IMR-90 (cell line): ENCODE data around the gene MAJIN. TPM values are rescaled to one million over a fixed set of nuclear protein-coding genes. Genes with fewer than 3 reads are reported as not detected.

Experiments
- ATAC-seq: fragments of 200-7000 bp; cut with Tn5 transposase; 2 replicates; pipeline ENCODE4 v1.9.1; 2020; ENCODE audit warnings: low read depth, mild to moderate bottlenecking, moderate library complexity
- BruUV-seq: library from RNA; stranded (reverse); fragments of 400-500 nt; replicated peaks from 2 replicates; lab custom pipeline; 2021; lab: Mats Ljungman, UMichigan
- CTCF ChIA-PET: fragments of 300-600 bp; formaldehyde crosslinking; extraction: SDS; loops from one replicate; lab custom pipeline; 2021; ENCODE audit warnings: antibody characterized with exemption; lab: Yijun Ruan, JAX
- POLR2A ChIA-PET: fragments of 300-600 bp; sonication (Branson Sonifier 250); formaldehyde crosslinking; loops from one replicate; lab custom pipeline; 2022; ENCODE audit warnings: antibody characterized with exemption; ENCODE audit not compliant: unreplicated experiment; lab: Charles Lee
- DNase-seq: peaks from one replicate; pipeline ENCODE4 v3.0.0; 2013
- H2AFZ ChIP-seq: replicated peaks from 2 replicates; pipeline ENCODE3; 2013; ENCODE audit warnings: low read length, mild to moderate bottlenecking; ENCODE audit not compliant: poor library complexity
- H2AK5ac ChIP-seq: 2 replicates; pipeline ENCODE4 v1.6.1; 2013; ENCODE audit warnings: low read depth, low read length, inconsistent platforms
- H2AK9ac ChIP-seq: replicated peaks from 2 replicates; pipeline ENCODE3; 2013; ENCODE audit warnings: mild to moderate bottlenecking, low read depth, low read length, moderate library complexity; ENCODE audit not compliant: poor library complexity
- H2BK120ac ChIP-seq: 2 replicates; pipeline ENCODE4 v1.6.1; 2013; ENCODE audit warnings: low read depth, low read length, inconsistent platforms
- H2BK15ac ChIP-seq: 3 replicates; pipeline ENCODE4 v1.6.1; 2013; ENCODE audit warnings: low read depth, low read length, inconsistent platforms
- H2BK20ac ChIP-seq: 2 replicates; pipeline ENCODE4 v1.6.1; 2013; ENCODE audit warnings: low read depth, mild to moderate bottlenecking, inconsistent platforms, low read length, moderate library complexity
- H2BK5ac ChIP-seq: 2 replicates; pipeline ENCODE4 v1.6.1; 2013; ENCODE audit warnings: mild to moderate bottlenecking, low read depth, low read length, inconsistent platforms; ENCODE audit not compliant: poor library complexity, severe bottlenecking
- H3K14ac ChIP-seq: replicated peaks from 2 replicates; pipeline ENCODE4 v1.6.1; 2013; ENCODE audit warnings: low read depth, low read length, inconsistent platforms
- H3K18ac ChIP-seq: 2 replicates; pipeline ENCODE4 v1.6.1; 2013; ENCODE audit warnings: low read depth, low read length, control low read depth
- H3K23ac ChIP-seq: 2 replicates; pipeline ENCODE4 v1.6.1; 2013; ENCODE audit warnings: low read depth, low read length, inconsistent platforms
- H3K27ac ChIP-seq: 2 replicates; pipeline ENCODE4 v1.5.1; 2013; ENCODE audit warnings: mild to moderate bottlenecking, control low read depth, low read length; ENCODE audit not compliant: insufficient read depth
- H3K27me3 ChIP-seq: 2 replicates; pipeline ENCODE4 v1.6.1; 2013; ENCODE audit warnings: low read length; ENCODE audit not compliant: control insufficient read depth, insufficient read depth
- H3K36me3 ChIP-seq: 2 replicates; pipeline ENCODE4 v1.6.1; 2013; ENCODE audit warnings: low read length, mixed read lengths; ENCODE audit not compliant: control insufficient read depth, insufficient read depth
- H3K4ac ChIP-seq: 2 replicates; pipeline ENCODE4 v1.6.1; 2013; ENCODE audit warnings: low read depth, low read length, inconsistent platforms
- H3K4me1 ChIP-seq: 2 replicates; pipeline ENCODE4 v1.6.1; 2013; ENCODE audit warnings: low read length, mixed read lengths; ENCODE audit not compliant: control insufficient read depth, insufficient read depth
- H3K4me2 ChIP-seq: 2 replicates; pipeline ENCODE4 v1.6.1; 2013; ENCODE audit warnings: low read depth, mild to moderate bottlenecking, control low read depth, low read length, moderate library complexity
- H3K4me3 ChIP-seq: 2 replicates; pipeline ENCODE4 v1.5.1; 2013; ENCODE audit warnings: low read depth, mild to moderate bottlenecking, control low read depth, low read length, moderate library complexity; ENCODE audit not compliant: insufficient read depth
- H3K56ac ChIP-seq: 2 replicates; pipeline ENCODE4 v1.6.1; 2013; ENCODE audit warnings: low read length, inconsistent platforms; ENCODE audit not compliant: insufficient read depth; ENCODE audit errors: extremely low read depth
- H3K79me1 ChIP-seq, 2 experiments: 2 replicates each; pipeline ENCODE4 v1.6.1; 2013; ENCODE audit warnings: low read length in 2 of 2, inconsistent platforms in 1 of 2, low read depth in 1 of 2
- H3K9ac ChIP-seq: 2 replicates; pipeline ENCODE4 v1.6.1; 2013; ENCODE audit warnings: low read depth, low read length, control low read depth
- H3K9me1 ChIP-seq: 2 replicates; pipeline ENCODE4 v1.6.1; 2013; ENCODE audit warnings: low read length, inconsistent platforms; ENCODE audit not compliant: insufficient read depth
- H3K9me3 ChIP-seq: 2 replicates; pipeline ENCODE4 v1.6.1; 2013; ENCODE audit warnings: low read length; ENCODE audit not compliant: control insufficient read depth, insufficient read depth
- H4K20me1 ChIP-seq: 2 replicates; pipeline ENCODE4 v1.6.1; 2013; ENCODE audit warnings: low read length, inconsistent platforms; ENCODE audit not compliant: insufficient read depth
- H4K5ac ChIP-seq: 2 replicates; pipeline ENCODE4 v1.6.1; 2013; ENCODE audit warnings: mild to moderate bottlenecking, low read depth, low read length, control low read depth
- H4K8ac ChIP-seq, 2 experiments: 2 replicates each; pipeline ENCODE4 v1.6.1; 2013; ENCODE audit warnings: low read depth in 2 of 2, low read length in 2 of 2, control low read depth in 1 of 2, inconsistent platforms in 1 of 2
- H4K91ac ChIP-seq: 2 replicates; pipeline ENCODE4 v1.6.1; 2013; ENCODE audit warnings: low read depth, low read length, inconsistent platforms; ENCODE audit not compliant: insufficient read depth
- BHLHE40 ChIP-seq: fragments of 150-350 bp; IDR thresholded peaks from 2 replicates; pipeline ENCODE4 v1.6.1; 2016; ENCODE audit warnings: mild to moderate bottlenecking, low read depth, low read length
- FOS ChIP-seq: fragments of 150-350 bp; IDR thresholded peaks from 2 replicates; pipeline ENCODE4 v1.6.1; 2016; ENCODE audit warnings: low read depth, low read length
- MXI1 ChIP-seq: IDR thresholded peaks from 2 replicates; pipeline ENCODE4 v1.6.1; 2012; ENCODE audit warnings: low read depth, mild to moderate bottlenecking, low read length, moderate library complexity, borderline replicate concordance
- NFE2L2 ChIP-seq: fragments of 150-350 bp; IDR thresholded peaks from 2 replicates; pipeline ENCODE4 v1.6.1; 2016; ENCODE audit warnings: low read depth, mild to moderate bottlenecking, low read length
- POLR2A ChIP-seq: IDR thresholded peaks from 2 replicates; pipeline ENCODE4 v1.6.1; 2012; ENCODE audit warnings: mild to moderate bottlenecking, low read depth, low read length
- RCOR1 ChIP-seq: IDR thresholded peaks from 2 replicates; pipeline ENCODE4 v1.6.1; 2012; ENCODE audit warnings: mild to moderate bottlenecking, low read length, improper control_type of control experiment; ENCODE audit not compliant: insufficient replicate concordance
- RFX5 ChIP-seq: IDR thresholded peaks from 2 replicates; pipeline ENCODE4 v1.8.0; 2012; ENCODE audit warnings: low read depth, mild to moderate bottlenecking, low read length, moderate library complexity
- WGBS, 2 experiments: methylation state at CpG; one replicate each; pipeline versions ENCODE4 v1.1.5 to v1.1.7; 2013; ENCODE audit warnings: missing lambda C conversion rate in 2 of 2; ENCODE audit not compliant: insufficient read length in 1 of 2; ENCODE audit errors: extremely low coverage in 2 of 2; 5-methylcytosine and 5-hydroxymethylcytosine counted together
- dilution Hi-C: fragments of 300-500 bp; cut with HindIII; formaldehyde crosslinking; loops from one replicate; pipeline ENCODE4 v1.14.3; 2018; ENCODE audit warnings: low sequenced_read_pairs; ENCODE audit not compliant: unreplicated experiment
- in situ Hi-C: fragments of 300-500 bp; cut with MboI; formaldehyde crosslinking; loops from 3 replicates; pipeline ENCODE4 v1.14.3; 2019; ENCODE audit warnings: low sequenced_read_pairs, inconsistent platforms, mixed read lengths
- intact Hi-C: fragments of 100-400 bp; cut with micrococcal nuclease; formaldehyde crosslinking; loops from 2 replicates; pipeline ENCODE4 v1.10.0; 2022
- polyA plus RNA-seq, 3 experiments: library from polyadenylated mRNA; depleted of rRNA; stranded (reverse); fragments of >200 nt; gene quantifications; 2 replicates each; pipeline ENCODE4 v1.2.3, GENCODE V29; 2012; ENCODE audit warnings: low replicate concordance in 1 of 3
- total RNA-seq: library from RNA; depleted of rRNA; stranded (reverse); fragments of >200 nt; gene quantifications from 2 replicates; pipeline ENCODE4 v1.2.3, GENCODE V29; 2012
- TF ChIP-seq, protein P1 (sequence below): conservative IDR thresholded peaks from 2 replicates; pipeline ENCODE4 v1.5.1; 2012; ENCODE audit warnings: mild to moderate bottlenecking, low read depth, low read length, improper control_type of control experiment

Gene MAJIN
- total and polyA plus RNA-seq, 2 of the 4 experiments (the other 2 are of a cell fraction) = not detected

DNA sequence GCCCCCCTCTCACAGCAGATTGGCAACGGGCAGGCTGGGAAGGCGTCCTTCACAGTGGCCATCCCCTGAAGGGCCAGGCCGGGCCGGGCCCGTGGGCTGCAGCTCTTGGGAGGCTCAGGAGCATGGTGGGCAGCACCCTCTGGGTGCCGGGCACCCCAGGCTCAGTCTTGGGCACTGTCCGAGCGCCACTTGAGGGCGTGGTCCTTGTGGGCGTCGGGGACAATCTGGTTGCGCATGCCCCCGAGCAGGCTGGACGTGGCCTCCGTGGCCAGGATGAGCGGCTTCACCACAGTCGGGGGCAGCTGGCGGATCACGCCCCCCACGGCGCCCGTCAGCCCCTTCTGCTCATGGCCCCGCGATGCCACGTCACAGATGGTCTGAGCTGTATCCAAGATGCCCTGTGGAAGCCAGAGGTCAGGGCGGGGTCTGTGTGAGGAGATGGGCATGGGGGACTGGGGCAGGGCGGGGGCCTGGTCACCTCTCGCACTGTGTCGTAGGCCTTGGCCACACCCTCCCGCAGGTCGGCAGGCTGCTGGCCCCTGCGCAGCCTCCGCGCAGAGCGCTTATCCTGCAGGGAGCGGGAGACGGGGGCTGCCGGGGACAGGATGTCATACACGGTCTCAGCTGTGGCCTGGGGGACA lies 77.0 kb downstream of the MAJIN start:
- Histone ChIP-seq H3K79me1 (no peaks in the 10 kb centered on the region), H3K23ac (no peak overlapping the region), H3K4me2 (no peak overlapping the region), H3K4me1 (no peaks in the 10 kb centered on the region), H3K36me3 (peaks cover 27% of the 10 kb centered on the region; the same call in 1 of the 2 replicates), H3K18ac (no peak overlapping the region), H3K9me1 (no peaks in the 10 kb centered on the region), H2BK5ac (no peak overlapping the region), H4K91ac (no peak overlapping the region), H4K20me1 (peaks cover 4% of the 10 kb centered on the region; the same call in 1 of the 2 replicates), H4K5ac (no peak overlapping the region), H3K27me3 (no peaks in the 10 kb centered on the region), H3K9me3 (no peaks in the 10 kb centered on the region), H2BK120ac (no peak overlapping the region), H2AK5ac (no peak overlapping the region), H2AFZ (peak overlapping the region; percentile 51), H4K8ac (no peak overlapping the region), H2BK20ac (no peak overlapping the region), H2AK9ac (peak overlapping the region; percentile 70), H3K9ac (no peak overlapping the region), H3K14ac (no peak overlapping the region), H3K4ac (no peak overlapping the region), H2BK15ac (no peak overlapping the region), H3K56ac (no peak overlapping the region), H3K27ac (no peak overlapping the region), H3K4me3 (no peak overlapping the region)
- 83% methylated on average over 21 of the region's 39 CpGs; no CpG with 5 or more reads in 1 of the 2 experiments for WGBS, 2 experiments
- ATAC-seq (no peak), DNase-seq (no peak)
- POLR2A ChIA-PET = no interaction called here
- dilution Hi-C loops = no loop called here
- in situ Hi-C loops = loop anchor here (5.0 kb wide), 1 partner anchor 48 kb away; no protein-coding TSS in a partner anchor
- no TSS peak for BruUV-seq
- intact Hi-C loops = loop anchor here (1.0 kb wide), 1 partner anchor 48 kb away; no protein-coding TSS in a partner anchor
- TF ChIP-seq RFX5 = no peak
- TF ChIP-seq RCOR1 = no peak
- TF ChIP-seq NFE2L2 = no peak
- TF ChIP-seq FOS = no peak
- no peak for TF ChIP-seq POLR2A
- no peak for TF ChIP-seq BHLHE40
- TF ChIP-seq MXI1 = no peak
- TF ChIP-seq, protein P1, sequence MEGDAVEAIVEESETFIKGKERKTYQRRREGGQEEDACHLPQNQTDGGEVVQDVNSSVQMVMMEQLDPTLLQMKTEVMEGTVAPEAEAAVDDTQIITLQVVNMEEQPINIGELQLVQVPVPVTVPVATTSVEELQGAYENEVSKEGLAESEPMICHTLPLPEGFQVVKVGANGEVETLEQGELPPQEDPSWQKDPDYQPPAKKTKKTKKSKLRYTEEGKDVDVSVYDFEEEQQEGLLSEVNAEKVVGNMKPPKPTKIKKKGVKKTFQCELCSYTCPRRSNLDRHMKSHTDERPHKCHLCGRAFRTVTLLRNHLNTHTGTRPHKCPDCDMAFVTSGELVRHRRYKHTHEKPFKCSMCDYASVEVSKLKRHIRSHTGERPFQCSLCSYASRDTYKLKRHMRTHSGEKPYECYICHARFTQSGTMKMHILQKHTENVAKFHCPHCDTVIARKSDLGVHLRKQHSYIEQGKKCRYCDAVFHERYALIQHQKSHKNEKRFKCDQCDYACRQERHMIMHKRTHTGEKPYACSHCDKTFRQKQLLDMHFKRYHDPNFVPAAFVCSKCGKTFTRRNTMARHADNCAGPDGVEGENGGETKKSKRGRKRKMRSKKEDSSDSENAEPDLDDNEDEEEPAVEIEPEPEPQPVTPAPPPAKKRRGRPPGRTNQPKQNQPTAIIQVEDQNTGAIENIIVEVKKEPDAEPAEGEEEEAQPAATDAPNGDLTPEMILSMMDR = no peak
- CTCF ChIA-PET = interaction anchor here (1.1 to 2.2 kb wide), 2 partner anchors 31 to 47 kb away, joined by 3 to 14 read pairs; no protein-coding TSS in a partner anchor
